GM23248 (cell line): ENCODE data around the gene DNAH5.

Source experiments
- EZH2 ChIP-seq: fragments of 200-600 bp; sonication (generic); IDR thresholded peaks from 2 replicates; pipeline ENCODE4 v1.6.1; 2018; ENCODE audit warnings: antibody characterized with exemption, mild to moderate bottlenecking; ENCODE audit not compliant: insufficient read depth, poor library complexity, severe bottlenecking
- EZH2phosphoT487 ChIP-seq: fragments of 200-600 bp; sonication (generic); IDR thresholded peaks from 2 replicates; pipeline ENCODE4 v1.6.1; 2018; ENCODE audit warnings: antibody characterized with exemption, moderate library complexity, mild to moderate bottlenecking, low read depth; ENCODE audit not compliant: insufficient read depth

GRCh38 chr5:13917061-13917460 is 27.4 kb downstream of the DNAH5 start:
- TF ChIP-seq EZH2 (no peak), EZH2phosphoT487 (no peak)
